HG03439 (cell line): ENCODE data around the gene SRSF8.
A peak's percentile ranks its signal among the peaks of the same experiment; 100 is the strongest.
"Not testable (repeated sequence)": the region's sequence is repeated elsewhere in the genome, so short reads cannot be mapped to it uniquely, and the experiment has no call there.

Experiments used
- ATAC-seq: cut with Tn5 transposase; IDR thresholded peaks from one replicate; pipeline ENCODE4 v1.9.1; 2021; ENCODE audit warnings: mild to moderate bottlenecking, moderate library complexity; ENCODE audit not compliant: unreplicated experiment

The SRSF8 gene

DNA sequence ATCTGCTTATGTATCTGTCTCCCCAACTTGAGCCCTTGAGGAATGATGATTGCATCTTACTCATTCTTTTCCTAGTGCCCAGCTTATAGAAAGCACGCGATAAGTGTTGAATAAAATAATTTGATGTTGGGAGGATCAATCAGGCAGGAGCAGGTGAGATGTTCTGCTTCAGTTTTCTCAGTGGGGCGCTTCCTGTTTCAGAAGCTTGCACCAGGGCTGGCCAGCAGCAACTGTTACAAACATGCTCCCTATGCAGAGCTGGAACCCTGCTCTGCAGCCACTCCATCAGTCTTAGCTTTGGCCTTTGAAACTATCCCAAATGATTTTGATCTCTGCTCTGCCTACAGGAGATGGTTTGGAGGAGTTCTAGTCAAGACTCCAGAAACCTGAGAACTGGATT, 26.8 kb downstream of the SRSF8 start:
- no peak for ATAC-seq

DNA sequence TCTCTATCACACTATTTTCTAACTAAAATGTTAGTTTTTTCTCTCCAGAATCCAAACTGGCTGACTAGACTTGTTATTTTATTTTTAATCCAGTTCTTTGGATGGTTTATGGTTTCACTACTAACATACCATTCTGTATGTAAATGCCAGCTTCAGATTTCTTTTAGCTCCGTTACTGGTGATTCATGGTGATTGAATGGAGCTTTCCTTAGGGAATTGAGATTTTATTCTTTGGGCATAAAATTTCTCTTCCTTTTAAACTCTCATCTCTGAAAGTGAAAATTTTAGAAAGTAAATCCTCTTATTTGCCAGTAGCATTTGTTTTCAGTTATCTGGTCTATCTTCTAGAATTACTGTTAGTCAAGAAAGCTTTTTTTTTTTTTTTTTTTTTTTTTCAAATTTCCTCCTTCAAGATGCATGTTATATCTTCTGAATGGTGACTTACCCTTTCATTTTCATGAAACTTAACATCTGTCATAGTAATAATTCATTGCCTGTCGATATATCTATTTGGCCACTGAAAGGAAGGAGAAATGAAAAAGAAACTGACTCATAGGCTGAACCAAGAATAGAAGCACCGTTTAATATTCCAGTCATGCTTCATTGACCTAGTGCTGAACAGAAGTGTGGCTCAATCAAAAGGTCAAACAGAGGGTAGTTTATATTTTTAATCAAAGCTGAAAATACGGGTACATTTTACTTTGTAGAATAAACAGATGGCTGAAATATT, 29.3 kb downstream of the SRSF8 start:
- peak; percentile 79 for ATAC-seq

DNA sequence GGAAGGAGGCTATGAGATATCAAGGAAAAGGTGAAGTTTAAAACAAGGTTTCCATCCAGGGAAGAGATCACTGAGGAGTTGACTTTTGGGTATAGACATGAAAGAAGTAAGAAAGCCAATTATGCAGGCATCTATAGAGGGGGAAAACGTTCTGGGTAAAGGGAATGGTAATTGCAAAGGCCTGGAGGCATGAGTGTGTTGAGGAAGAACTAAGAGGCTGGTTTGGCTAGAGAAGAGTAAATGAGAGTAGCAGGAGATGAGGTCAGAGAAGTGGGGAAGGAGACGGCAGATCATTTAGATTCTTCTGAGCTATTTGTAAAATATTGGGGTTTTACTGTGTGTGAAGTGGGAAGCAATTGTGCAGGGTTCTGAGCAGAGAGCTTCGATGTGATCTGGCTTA, 30.5 kb downstream of the SRSF8 start:
- no peak for ATAC-seq

DNA sequence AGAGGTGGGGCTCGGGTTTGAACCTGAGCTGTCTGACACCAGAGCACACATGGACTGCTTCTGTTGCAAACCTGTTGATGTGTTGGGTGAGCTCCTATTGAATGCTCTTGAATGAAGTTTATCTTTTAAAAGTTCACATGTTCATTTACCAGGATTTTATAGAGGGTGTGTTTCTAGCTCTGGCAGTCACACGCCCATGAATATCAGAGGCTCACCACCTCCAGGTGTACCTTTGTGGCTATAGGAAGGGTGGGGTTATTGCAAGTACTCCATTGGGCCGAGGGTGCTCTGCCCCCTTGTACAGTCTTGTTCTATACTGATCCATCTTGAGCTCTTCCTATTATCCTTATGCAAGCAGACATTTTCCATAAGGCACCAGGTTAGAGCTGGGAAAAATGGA, 32.1 kb downstream of the SRSF8 start:
- ATAC-seq, result no peak

DNA sequence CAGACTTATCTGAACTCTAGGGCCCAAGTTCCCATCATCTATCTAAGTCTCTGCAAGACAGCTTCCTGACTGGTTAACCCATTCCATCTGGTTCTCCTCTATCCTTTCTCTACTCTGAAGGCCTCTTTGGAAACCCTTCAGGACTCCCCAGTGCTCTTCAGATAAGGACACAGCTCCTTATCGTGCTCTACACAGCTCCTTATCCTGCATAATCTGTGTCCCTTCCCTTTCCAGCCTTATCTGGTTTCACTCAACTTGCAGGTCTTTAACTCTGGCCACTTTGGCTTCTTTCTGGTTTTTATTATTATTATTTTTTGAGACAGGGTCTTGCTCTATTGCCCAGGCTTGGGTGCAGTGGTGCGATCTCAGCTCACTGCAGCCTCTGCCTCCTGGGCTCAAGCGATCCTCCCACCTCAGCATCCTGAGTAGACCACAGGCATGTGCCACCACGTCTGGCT, 33.5 kb downstream of the SRSF8 start:
- no peak for ATAC-seq

DNA sequence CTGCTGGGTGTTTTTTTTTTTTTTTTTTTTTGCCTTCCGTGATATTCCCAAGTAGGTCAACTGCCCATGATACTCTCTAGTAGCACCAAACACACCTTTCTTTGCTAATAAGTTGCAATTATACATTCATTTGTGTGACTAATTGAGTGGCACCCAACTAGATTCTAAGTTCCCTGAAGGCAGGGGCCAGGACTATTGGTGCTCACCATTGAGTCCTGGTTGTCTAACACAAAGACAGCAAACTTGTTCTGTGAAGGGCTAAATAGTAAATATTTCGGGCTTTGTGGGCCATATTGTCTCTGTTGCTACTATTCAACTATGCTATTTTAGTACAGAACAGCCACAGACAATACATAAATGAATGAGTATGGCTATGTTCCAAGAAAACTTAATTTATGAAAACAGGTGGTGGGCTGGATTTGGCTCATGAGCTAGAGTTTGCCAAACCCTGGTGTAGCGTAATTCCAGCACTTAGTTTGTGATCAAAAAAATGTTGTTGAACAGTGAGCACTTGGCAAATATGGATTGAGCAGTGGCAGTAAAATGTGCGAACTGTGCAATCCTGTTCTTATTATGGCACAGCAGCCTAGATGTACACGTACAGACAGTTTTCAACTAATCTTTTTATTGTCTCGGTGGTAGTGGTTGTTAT, 34.3 kb downstream of the SRSF8 start:
- ATAC-seq, result no peak

DNA sequence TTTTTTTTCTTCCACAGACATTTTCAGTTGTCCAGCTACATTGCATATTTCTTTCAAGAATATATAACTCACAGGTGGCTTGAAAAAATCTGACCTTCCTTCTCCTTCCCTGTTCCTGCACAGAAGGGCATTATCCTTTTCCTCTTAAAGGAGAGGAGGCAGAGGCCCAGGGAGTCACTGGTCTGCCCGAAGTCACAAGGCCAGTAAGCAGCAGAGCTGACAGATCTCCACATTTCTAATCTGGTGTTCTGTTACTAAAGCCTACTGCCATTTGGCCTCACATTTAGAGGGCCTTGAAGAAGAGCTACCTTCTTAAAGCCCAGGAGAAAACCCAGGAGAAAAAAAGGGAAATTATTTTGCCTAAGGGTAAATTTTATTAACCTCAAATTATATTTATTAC, 35.2 kb downstream of the SRSF8 start:
- ATAC-seq, result no peak

DNA sequence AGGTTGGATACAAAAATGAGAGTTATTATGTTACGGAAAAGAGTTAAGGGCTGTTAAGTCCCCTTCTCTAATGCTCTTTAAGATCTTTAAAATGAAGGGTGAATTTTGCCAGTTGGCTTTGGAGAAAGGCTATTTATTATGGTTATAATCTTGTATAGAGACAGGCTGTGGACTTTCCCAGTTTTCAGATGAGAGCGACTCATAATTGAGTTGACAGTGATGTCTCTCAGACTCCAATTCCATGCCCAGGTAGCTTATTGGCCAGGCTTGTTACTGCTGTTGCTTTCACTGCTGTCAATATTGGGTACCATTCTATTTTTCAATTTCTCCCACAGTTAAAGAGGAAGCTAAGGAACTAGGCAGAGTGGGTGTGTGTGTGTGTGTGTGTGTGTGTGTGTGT, 36.0 kb downstream of the SRSF8 start:
- ATAC-seq, result no peak

DNA sequence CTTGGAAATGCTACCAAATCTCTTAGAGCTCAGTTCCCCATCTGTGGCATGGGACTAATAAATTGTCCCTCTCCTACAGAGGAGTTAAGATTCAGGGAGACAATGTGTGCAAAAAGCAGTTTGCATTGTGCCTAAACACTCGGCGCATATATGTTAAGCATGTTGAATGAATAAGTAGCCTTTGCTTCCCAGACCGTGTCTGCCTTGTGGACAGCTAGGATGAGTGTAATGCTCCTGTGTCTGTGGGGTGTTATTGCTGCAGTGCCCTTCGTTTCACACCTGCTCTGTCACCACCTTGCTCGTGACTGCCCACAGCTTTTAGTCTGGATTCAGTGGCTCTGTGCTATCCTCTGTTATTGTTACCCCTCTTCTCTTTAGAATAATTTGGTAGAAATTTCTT, 37.0 kb downstream of the SRSF8 start:
- ATAC-seq, result no peak

DNA sequence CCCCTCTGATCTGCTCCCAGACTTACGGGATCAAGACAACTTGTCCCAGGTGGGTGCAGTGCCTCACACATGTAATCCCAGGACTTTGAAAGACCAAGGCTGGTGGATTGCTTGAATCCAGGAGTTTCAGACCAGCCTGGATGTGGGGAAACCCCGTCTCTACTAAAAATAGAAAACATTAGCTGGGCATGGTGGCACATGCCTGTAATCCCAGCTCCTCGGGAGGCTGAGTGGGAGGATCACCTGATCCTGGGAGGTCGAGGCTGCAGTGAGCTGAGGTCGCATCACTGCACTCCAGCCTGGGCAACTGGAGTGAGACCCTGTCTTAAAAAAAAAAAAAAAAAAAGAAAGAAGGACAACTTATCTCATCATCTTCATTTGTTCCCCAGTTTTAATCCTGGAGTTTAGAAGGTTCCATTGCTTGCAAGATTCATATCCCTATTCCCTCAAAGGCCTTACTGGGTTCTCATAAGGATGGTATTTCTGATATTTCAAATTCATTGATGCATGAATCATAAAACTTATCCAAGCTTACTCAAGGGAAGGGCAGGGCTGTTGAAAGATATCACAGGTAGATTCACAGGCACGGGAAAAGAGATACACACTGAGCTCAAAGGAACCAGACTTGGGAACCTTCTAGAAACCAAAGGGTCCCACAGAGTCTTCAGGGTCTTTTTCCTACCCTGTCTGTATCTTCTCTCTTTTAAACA, 37.6 kb downstream of the SRSF8 start:
- ATAC-seq, result no peak

DNA sequence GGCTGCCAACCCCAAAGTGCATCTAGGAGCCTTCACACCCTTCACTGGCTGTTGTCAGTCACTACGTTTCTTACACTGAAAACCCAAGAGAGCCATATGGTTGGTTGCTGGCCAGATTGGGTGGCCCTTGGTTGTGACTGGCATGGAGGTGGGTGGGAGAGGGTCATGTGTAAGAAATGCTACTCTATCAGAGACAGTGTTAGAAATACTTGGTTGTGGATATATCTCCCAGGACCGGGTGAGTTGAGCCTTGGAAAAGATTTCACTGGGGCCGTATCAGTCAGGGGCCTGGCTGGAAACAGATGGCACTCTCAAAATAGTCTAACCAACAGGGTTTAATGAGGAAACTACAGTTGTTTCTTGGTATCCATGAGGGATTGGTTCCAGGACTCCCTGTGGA, 38.1 kb downstream of the SRSF8 start:
- no peak for ATAC-seq

DNA sequence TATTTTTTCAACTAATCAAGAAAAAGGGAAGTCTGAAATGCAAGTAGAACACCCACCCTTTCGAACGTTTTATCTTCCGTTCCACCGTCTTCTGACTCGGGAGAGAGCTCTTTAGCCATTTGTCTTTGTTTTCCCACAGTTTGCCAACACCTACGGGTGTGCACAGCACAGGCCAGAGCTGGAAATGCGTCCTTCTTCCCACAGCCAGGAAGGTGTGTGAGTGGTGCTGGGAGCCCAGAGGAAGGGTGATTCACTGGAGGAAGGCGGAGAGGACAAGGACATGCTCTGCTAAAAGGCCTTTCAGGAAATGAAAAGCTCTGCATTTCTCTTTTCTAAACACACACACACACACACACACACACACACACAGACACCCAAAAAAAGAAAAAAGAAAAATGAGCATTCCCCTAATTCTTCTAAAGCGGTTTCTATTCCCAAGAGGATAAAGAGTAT, 41.5 kb downstream of the SRSF8 start:
- ATAC-seq, result no peak

DNA sequence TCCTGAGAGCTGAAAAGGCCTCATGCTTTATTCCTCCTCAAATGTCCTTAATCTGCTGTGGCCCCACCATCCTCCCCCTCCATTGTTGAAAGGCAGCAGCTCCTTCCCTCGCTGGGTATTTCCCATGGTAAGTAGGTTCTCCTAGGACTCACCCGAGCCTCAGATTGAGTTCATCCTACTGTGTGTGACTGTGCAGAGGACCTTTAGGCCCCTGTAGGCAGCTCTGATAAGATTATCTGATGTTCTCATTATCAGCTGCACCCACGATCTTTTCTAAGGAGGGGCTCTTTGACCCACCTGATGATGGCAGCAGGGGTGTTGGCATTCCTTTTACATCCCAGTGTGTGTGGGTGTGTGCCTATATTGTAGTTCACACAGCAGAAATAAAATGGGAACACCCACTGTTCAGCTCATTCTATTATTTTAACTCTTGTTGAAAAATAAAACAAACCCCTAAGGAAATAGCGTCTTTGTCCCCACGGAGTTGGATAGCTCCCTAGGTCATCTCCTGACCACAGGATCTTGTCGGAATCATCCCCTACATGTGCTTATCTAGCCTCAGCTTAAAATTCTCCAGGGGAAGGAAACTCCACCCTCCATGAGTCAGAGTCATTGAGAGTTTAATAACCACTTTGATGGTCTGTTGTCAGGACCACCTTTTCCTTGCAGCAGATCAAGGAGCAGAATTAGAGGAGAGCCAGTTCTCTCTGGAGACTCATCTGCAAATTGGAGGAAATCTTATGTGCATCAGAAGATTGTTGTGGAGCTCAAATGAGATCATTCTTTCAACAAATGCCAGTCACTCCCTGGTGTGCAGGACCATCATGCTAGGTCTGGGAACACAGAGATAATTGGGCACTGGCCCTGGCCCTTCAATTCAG, 42.2 kb downstream of the SRSF8 start:
- no peak for ATAC-seq

DNA sequence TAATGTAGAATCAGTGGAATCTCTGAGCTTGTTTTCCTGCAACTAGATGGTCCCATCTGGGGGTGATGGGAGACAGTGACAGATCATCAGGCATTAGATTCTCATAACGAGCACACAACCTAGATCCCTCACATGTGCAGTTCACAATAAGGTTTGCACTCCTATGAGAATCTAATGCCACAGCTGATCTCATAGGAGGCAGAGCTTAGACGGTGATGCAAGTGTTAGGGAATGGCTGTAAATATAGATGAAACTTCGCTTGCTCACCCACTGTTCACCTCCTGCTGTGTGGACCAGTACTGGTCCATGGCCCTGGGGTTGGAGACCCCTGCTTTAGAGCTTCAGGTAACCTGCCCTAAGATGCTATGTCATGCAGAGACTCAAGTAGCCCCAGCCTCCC, 44.8 kb downstream of the SRSF8 start:
- ATAC-seq, result not testable (repeated sequence)

DNA sequence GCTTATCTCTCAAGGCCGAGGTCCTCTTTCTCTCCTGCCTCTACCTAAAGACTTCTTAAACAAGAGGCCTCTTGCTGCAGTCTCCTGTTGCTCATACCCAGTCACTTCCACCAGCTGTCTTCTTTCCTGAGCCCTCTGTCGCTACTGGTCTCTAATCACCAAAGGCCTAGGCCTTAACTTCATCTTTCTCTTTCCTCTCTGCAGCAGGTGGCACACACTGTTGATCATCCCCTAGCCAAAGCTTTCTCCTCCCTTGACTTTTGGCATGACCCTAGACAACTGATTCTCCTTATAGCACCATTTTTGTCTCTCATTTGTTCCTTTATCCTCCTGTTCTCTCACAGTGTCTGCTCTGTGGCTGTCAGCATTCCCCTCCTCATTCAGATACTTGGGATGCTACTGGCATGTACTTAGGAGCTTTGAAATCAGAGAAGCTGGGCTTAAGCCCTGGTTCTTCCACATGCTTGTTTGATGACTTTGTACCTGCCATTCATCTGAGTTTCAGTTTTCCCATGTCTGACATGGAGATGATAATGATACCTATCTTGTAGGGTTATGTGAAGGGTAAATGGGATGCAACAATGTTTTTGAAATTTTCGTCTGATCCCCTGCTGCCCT, 45.3 kb downstream of the SRSF8 start:
- ATAC-seq, result no peak

DNA sequence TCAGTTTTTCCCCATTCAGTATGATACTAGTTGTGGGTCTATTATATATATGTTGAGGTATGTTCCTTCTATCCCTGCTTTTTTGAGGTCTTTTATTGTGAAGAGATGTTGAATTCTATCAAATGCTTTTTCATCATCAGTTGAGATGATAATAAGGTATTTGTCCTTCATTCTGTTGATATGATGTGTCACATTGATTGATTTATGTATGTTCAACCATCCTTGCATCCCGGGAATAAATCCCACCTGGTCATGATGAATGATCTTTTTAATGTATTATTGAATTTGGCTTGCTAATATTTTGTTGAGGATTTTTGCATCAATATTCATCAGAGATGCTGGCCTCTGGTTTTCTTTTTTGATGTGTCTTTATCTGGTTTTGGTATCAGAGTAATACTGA, 48.9 kb downstream of the SRSF8 start:
- ATAC-seq, result no peak

DNA sequence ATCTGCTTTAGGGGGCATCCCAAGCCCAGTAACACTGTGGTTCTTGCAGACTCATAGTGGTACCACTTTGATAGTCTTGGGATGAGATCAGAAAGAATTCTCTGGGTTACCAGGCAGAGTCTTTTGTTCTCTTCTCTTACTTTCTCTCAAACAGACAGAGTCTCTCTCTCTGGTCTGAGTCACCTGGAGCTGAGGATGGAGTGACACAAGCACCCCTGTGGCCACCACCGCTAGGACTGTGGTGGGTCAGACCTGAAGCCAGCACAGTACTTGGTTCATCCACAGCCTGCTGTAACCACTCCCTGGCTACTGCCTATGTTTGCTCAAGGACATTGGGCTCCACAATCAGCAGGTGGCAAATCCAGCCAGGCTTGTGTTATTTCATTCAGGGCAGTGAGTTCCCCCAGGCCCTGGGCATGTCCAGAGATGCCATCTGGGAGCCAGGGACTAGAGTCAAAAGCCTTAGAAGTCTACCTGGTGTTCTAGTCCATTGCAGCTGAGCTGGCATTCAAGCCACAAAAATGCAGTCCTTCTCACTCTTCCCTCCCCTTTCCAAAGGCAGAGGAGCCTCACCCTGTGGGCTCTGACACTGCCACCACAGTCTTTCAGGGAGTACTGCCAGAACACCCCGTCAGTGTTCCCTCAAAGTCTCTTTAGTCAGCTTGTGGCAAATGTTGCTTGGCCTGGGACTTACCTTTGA, 52.8 kb downstream of the SRSF8 start:
- ATAC-seq, result no peak
